Caco-2 (cell line): ENCODE data around the gene AGK. TPM values are rescaled to one million over a fixed set of nuclear protein-coding genes. Genes with fewer than 3 reads are reported as not detected.

Experiments
- BruUV-seq: library from RNA; stranded (reverse); fragments of 400-500 nt; replicated peaks from 2 replicates; lab custom pipeline; 2021; lab: Mats Ljungman, UMichigan
- CTCF ChIA-PET: fragments of 300-600 bp; sonication (Branson Sonifier 250); formaldehyde crosslinking; loops from one replicate; lab custom pipeline; 2022; ENCODE audit warnings: antibody characterized with exemption; lab: Charles Lee
- POLR2A ChIA-PET: fragments of 300-600 bp; sonication (Branson Sonifier 250); formaldehyde crosslinking; loops from one replicate; lab custom pipeline; 2022; ENCODE audit warnings: antibody characterized with exemption; lab: Charles Lee
- DNase-seq, 2 experiments: peaks; one replicate each; pipeline versions ENCODE4 v3.0.0 to v3.0.0-alpha.2; 2020 to 2022
- H3K27me3 ChIP-seq: replicated peaks from 2 replicates; pipeline ENCODE4 v1.6.0; 2011; ENCODE audit warnings: low read length; ENCODE audit not compliant: control insufficient read depth, insufficient read depth
- H3K36me3 ChIP-seq: 2 replicates; pipeline ENCODE4 v1.5.1; 2011; ENCODE audit warnings: low read length; ENCODE audit not compliant: control insufficient read depth, insufficient read depth
- H3K4me1 ChIP-seq: fragments of 250-450 bp; sonication (Bioruptor Pico); 2 replicates; pipeline ENCODE4 v1.5.1; 2020; ENCODE audit warnings: mild to moderate bottlenecking
- H3K4me3 ChIP-seq: 2 replicates; pipeline ENCODE4 v1.5.1; 2011; ENCODE audit warnings: low read depth, mild to moderate bottlenecking, control low read depth, low read length
- H3K9me3 ChIP-seq: fragments of 250-450 bp; sonication (Bioruptor Pico); 2 replicates; pipeline ENCODE4 v1.5.1; 2020; ENCODE audit warnings: mild to moderate bottlenecking, moderate library complexity
- H3K27ac Mint-ChIP-seq: one replicate; pipeline ENCODE4 v1.8.0; 2022; ENCODE audit warnings: mixed read lengths; ENCODE audit not compliant: unreplicated experiment
- H3K27me3 Mint-ChIP-seq: one replicate; pipeline ENCODE4 v1.8.0; 2022; ENCODE audit warnings: mixed read lengths; ENCODE audit not compliant: insufficient read depth, unreplicated experiment
- H3K36me3 Mint-ChIP-seq: one replicate; pipeline ENCODE4 v1.8.0; 2022; ENCODE audit warnings: mild to moderate bottlenecking, mixed read lengths; ENCODE audit not compliant: insufficient read depth, unreplicated experiment
- H3K4me1 Mint-ChIP-seq: one replicate; pipeline ENCODE4 v1.8.0; 2022; ENCODE audit warnings: low read depth, mixed read lengths; ENCODE audit not compliant: unreplicated experiment
- H3K4me3 Mint-ChIP-seq: one replicate; pipeline ENCODE4 v1.8.0; 2022; ENCODE audit warnings: mild to moderate bottlenecking, moderate library complexity, mixed read lengths; ENCODE audit not compliant: unreplicated experiment
- H3K9me3 Mint-ChIP-seq: one replicate; pipeline ENCODE4 v1.8.0; 2022; ENCODE audit warnings: mixed read lengths; ENCODE audit not compliant: unreplicated experiment
- CTCF ChIP-seq, 2 experiments: fragments of 200-600 bp in 1 of 2; IDR thresholded peaks; 1 replicate in 1 of 2; 2 replicates in 1 of 2; pipeline versions ENCODE4 v1.5.1 to v1.8.0; 2011 to 2022; ENCODE audit warnings: antibody characterized with exemption in 1 of 2, control low read depth in 1 of 2, inconsistent platforms in 1 of 2, low read depth in 1 of 2, low read length in 1 of 2, mild to moderate bottlenecking in 1 of 2, moderate library complexity in 1 of 2; ENCODE audit not compliant: insufficient read depth in 1 of 2, severe bottlenecking in 1 of 2, unreplicated experiment in 1 of 2
- intact Hi-C: fragments of 100-400 bp; cut with micrococcal nuclease; formaldehyde crosslinking; loops from one replicate; pipeline ENCODE4 v1.10.0; 2022; ENCODE audit not compliant: unreplicated experiment
- total RNA-seq: library from RNA; stranded (reverse); gene quantifications from 2 replicates; pipeline ENCODE4 v1.2.3, GENCODE V29; 2022

AGK gene
- total RNA-seq, 1 experiment from 2014 or later, result 32.3 TPM

GRCh38 chr7:141675436-141676215, 124.4 kb downstream of the AGK start:
- TF ChIP-seq CTCF (IDR thresholded peaks at IDR 0.05; ENCODE audit: insufficient read depth in 1 of 2, low read depth in 1 of 2, low read length in 1 of 2, severe bottlenecking in 1 of 2, unreplicated experiment in 1 of 2), result no peak
- Mint-ChIP-seq H3K36me3 (peaks cover 9% of the 10 kb centered on the region), H3K27ac (no peak overlapping the region), H3K27me3 (no peaks in the 10 kb centered on the region), H3K9me3 (no peaks in the 10 kb centered on the region), H3K4me3 (no peak overlapping the region), H3K4me1 (peaks cover 16% of the 10 kb centered on the region)
- no peak overlapping the region for H3K4me3 ChIP-seq
- ChIA-PET POLR2A (no interaction called here), CTCF (no interaction called here)
- H3K9me3 ChIP-seq, result no peaks in the 10 kb centered on the region
- H3K27me3 ChIP-seq, result no peaks in the 10 kb centered on the region
- intact Hi-C loops, result no loop called here
- no peaks in the 10 kb centered on the region for H3K4me1 ChIP-seq
- H3K36me3 ChIP-seq, result no peaks in the 10 kb centered on the region; the same call in 1 of the 2 replicates
- no TSS peak for BruUV-seq
- DNase-seq, result no peak

GRCh38 chr7:141676618-141677017, 125.4 kb downstream of the AGK start:
- no peaks in the 10 kb centered on the region for H3K9me3 Mint-ChIP-seq
- no peak overlapping the region for H3K4me3 Mint-ChIP-seq
- no peak for TF ChIP-seq CTCF (IDR thresholded peaks at IDR 0.05; ENCODE audit: insufficient read depth in 1 of 2, low read depth in 1 of 2, low read length in 1 of 2, severe bottlenecking in 1 of 2, unreplicated experiment in 1 of 2)
- no TSS peak for BruUV-seq
- ChIA-PET POLR2A (no interaction called here), CTCF (no interaction called here)
- intact Hi-C loops, result no loop called here
- no peak overlapping the region for H3K4me3 ChIP-seq
- peaks cover 16% of the 10 kb centered on the region for H3K4me1 Mint-ChIP-seq
- DNase-seq, result no peak
- no peaks in the 10 kb centered on the region for H3K9me3 ChIP-seq
- H3K36me3 ChIP-seq, result no peaks in the 10 kb centered on the region; the same call in 1 of the 2 replicates
- peaks cover 6% of the 10 kb centered on the region for H3K36me3 Mint-ChIP-seq
- H3K27me3 ChIP-seq, result no peaks in the 10 kb centered on the region
- no peaks in the 10 kb centered on the region for H3K27me3 Mint-ChIP-seq
- no peaks in the 10 kb centered on the region for H3K4me1 ChIP-seq
- no peak overlapping the region for H3K27ac Mint-ChIP-seq

- intact Hi-C loops, result no loop called here
- Mint-ChIP-seq H3K9me3 (no peaks in the 10 kb centered on the region), H3K27me3 (no peaks in the 10 kb centered on the region), H3K4me3 (no peak overlapping the region), H3K36me3 (peaks cover 15% of the 10 kb centered on the region), H3K4me1 (peaks cover 5% of the 10 kb centered on the region), H3K27ac (no peak overlapping the region)
- no peaks in the 10 kb centered on the region for H3K27me3 ChIP-seq
- BruUV-seq, result no TSS peak
- POLR2A ChIA-PET, result no interaction called here
- no peaks in the 10 kb centered on the region for H3K4me1 ChIP-seq
- no peak for TF ChIP-seq CTCF (IDR thresholded peaks at IDR 0.05; ENCODE audit: insufficient read depth in 1 of 2, low read depth in 1 of 2, low read length in 1 of 2, severe bottlenecking in 1 of 2, unreplicated experiment in 1 of 2)
- H3K4me3 ChIP-seq, result no peak overlapping the region
- CTCF ChIA-PET, result interaction anchor here (0.8 kb wide), 1 partner anchor 59 kb away, joined by 3 read pairs; the partner anchor contains the start of gene SSBP1
- no peak for DNase-seq
- no peaks in the 10 kb centered on the region; the same call in 1 of the 2 replicates for H3K36me3 ChIP-seq
- no peaks in the 10 kb centered on the region for H3K9me3 ChIP-seq
Observed at GRCh38 chr7:141679014-141679413, 127.8 kb downstream of the AGK start.
